Stimulated activated CD4-positive, alpha-beta T cell treated with anti-CD3 and anti-CD28 coated beads, TNF-alpha, amount 100 ng/mL, for 24 hours (primary cell): Measurements from ENCODE around the gene PIEZO1.

Experiments used
- DNase-seq, 3 experiments: peaks; one replicate each; pipeline ENCODE4 v3.0.0-alpha.2; 2020; ENCODE audit warnings: low read depth in 3 of 3

Gene PIEZO1

GRCh38 chr16:88733630-88734360, 51.2 kb downstream of the PIEZO1 start:
- no peak for DNase-seq

- DNase-seq: no peak
Observed at GRCh38 chr16:88732961-88733294, 52.1 kb downstream of the PIEZO1 start.

- no peak for DNase-seq
Observed at GRCh38 chr16:88732172-88732960, 52.7 kb downstream of the PIEZO1 start.

GRCh38 chr16:88731699-88732098, 53.3 kb downstream of the PIEZO1 start:
- DNase-seq: no peak

- no peak for DNase-seq
Observed at GRCh38 chr16:88730632-88731607, 54.1 kb downstream of the PIEZO1 start.

GRCh38 chr16:88727871-88728270, 57.1 kb downstream of the PIEZO1 start:
- no peak for DNase-seq

- no peak for DNase-seq
Observed at GRCh38 chr16:88726981-88727380, 58.0 kb downstream of the PIEZO1 start.

GRCh38 chr16:88726408-88726749, 58.6 kb downstream of the PIEZO1 start:
- DNase-seq: no peak

- no peak for DNase-seq
Observed at GRCh38 chr16:88725609-88726407, 59.2 kb downstream of the PIEZO1 start.

GRCh38 chr16:88724855-88725555, 60.0 kb downstream of the PIEZO1 start:
- DNase-seq: no peak

GRCh38 chr16:88723911-88724310, 61.1 kb downstream of the PIEZO1 start:
- DNase-seq: no peak

- no peak for DNase-seq
Observed at GRCh38 chr16:88723507-88723887, 61.5 kb downstream of the PIEZO1 start.

GRCh38 chr16:88722784-88723506, 62.1 kb downstream of the PIEZO1 start:
- DNase-seq: no peak

- no peak for DNase-seq
Observed at GRCh38 chr16:88721815-88722755, 62.9 kb downstream of the PIEZO1 start.

GRCh38 chr16:88721236-88721635, 63.8 kb downstream of the PIEZO1 start:
- DNase-seq: no peak

GRCh38 chr16:88720396-88720970, 64.5 kb downstream of the PIEZO1 start:
- DNase-seq: no peak

GRCh38 chr16:88719933-88720296, 65.1 kb downstream of the PIEZO1 start:
- DNase-seq: no peak

- no peak for DNase-seq
Observed at GRCh38 chr16:88719267-88719932, 65.6 kb downstream of the PIEZO1 start.
